LoVo (cell line): Measurements from ENCODE around the gene FAM222A.
A peak's percentile ranks its signal among the peaks of the same experiment; 100 is the strongest.
"Not testable (repeated sequence)": the region's sequence is repeated elsewhere in the genome, so short reads cannot be mapped to it uniquely, and the experiment has no call there.

ENCODE experiments used
- DNase-seq: peaks from one replicate; pipeline ENCODE4 v3.0.0-alpha.2; 2016; ENCODE audit warnings: low spot score

FAM222A gene

DNA sequence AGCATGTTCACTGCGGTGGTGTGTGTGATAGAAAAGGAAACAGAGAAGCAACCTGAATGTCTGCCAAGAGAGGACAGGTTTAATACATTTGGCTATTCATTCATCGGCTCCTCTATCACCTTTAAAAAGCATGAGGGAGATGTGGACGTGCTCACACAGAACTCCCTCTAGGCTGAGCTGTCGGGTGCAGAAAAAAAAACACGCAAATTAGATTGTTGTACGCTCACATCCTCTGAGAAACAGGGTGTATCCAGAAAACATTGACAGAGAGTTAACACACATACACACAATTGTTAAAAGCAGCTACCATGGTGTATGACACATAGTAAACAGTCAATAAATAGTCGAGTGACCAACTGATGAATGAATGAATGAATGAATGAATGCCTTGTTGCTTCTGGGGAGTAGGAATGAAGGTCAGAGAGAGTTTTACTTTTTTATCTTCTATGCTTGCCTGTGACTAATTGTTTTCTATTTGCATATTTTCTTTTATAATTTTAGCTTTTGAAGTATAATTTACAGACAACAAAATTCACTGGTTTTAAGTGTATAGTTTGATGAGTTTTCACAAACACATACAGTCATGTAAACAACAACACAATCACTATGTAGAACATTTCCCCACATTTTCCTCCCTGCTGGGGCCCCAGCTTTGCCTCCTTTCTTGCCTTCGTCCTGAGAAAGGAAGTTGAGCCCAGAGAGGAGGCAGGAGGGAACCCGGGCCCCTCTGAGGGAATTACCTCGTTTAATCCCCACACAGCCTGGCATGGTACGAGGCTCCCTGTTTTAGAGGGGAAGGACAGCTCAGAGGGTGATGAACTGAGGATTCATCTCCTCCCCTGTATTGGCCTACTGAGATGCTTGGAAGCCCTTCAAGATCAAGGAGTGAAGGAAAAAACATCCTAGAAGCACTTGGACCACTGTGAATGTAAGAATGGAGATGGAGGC, 19.7 kb upstream of the FAM222A start:
- DNase-seq: no peak

DNA sequence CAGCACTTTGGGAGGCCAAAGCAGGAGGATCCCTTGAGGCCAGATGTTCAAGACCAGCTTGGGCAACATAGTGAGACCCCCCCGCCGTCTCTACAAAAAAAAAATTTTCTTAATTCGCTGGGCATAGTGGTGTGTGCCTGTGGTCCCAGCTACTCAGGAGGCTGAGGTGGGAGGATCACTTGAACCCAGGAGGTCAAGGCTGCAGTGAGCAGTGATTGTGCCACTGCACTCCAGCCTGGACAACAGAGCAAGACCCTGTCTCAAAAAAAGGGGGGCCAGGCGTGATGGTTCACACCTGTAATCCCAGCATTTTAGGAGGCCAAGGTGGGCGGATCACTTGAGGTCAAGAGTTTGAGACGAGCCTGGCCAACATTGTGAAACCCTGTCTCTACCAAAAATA, 19.0 kb upstream of the FAM222A start:
- DNase-seq: not testable (repeated sequence)

DNA sequence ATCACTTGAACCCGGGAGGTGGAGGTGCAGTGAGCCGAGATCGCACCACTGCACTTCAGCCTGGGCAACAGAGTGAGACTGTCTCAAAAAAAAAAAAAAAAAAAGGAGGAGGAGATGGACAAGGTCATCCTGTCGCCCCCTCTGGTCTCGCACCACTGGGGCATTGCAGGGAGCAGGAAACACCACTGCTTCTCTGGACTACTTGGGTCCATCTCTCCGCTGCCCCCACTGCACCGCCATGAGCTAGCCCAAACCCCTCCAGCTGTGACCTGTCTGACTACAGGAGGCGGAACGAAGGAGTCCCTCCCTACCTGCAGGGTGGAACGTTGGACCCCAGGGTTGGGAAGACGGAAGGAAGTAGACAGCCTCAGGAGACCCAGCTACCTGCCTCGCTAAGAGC, 18.2 kb upstream of the FAM222A start:
- no peak for DNase-seq

DNA sequence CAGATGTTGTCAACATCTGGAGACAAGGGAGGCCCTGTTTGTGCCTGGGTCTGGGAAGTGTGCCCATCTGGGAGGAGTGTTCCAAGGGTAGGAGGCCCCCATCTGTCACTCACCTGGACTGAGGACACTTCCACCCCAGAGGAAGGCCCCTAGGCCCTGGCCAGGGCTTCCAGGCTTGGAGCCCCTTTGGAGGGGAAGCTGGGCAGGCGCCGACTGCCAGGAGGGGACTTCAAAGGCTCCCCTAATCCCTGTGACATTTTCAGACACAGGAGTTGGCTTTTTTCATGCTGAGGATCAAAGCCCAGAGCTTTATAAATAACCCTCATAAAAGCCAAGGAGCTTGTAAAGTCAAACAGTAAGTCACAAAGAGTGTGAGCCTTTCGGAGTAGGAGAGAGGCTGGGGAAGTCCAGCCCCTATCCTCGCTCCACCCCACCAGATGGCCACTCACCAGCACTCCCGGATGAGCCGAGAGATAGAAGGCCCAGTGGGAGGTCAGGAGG, 17.6 kb upstream of the FAM222A start:
- peak; percentile 86 for DNase-seq

DNA sequence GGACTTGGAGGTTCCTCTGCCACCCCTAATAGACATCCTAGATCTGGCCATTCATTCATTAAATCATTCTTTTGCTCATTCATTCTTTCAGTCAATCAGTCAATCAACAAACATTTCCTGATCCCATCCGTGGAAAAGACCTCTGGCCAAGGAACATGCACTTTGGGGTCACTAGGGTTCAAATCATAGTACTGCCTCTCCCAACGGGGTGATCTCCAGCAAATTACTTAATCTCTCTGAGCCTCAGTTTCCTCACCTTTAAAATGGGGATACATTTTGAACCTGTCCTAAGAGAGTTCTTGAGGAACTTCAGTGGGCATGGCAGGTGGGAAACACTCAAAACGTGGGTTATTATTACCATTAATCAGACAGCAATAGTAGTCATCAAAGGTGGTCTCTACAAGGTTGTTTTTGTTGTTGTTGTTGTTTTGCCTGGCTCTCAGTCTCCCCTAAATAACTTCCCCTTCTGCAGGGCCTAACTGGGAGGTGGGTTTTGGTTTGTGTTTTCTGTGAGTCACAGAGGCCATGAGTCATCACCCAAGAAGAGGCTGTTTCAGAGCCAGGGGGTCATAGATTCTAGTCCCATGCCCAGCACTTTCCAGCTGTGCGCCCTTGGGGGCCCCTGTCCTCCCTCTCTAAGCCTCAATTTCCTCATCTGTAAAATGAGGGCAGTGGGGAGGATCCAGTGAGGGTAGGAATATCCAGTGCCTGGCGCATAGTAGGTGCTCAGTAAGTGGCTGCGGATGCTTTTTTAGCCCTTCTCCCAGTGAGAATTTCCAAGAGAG, 16.9 kb upstream of the FAM222A start:
- DNase-seq: peak; percentile 33

DNA sequence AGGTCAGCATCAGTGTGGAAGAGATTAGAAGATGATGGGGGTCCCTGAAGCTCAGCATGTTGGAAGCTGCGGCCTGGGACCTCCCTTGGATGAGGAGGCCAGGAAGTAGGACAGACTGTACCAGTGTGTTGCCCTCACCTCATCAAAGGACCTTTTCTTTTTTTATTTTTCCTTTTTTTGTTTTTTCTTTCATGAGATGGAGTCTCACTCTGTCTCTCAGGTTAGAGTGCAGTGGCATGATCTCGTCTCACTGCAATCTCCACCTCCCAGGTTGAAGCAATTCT, 16.4 kb upstream of the FAM222A start:
- no peak for DNase-seq

DNA sequence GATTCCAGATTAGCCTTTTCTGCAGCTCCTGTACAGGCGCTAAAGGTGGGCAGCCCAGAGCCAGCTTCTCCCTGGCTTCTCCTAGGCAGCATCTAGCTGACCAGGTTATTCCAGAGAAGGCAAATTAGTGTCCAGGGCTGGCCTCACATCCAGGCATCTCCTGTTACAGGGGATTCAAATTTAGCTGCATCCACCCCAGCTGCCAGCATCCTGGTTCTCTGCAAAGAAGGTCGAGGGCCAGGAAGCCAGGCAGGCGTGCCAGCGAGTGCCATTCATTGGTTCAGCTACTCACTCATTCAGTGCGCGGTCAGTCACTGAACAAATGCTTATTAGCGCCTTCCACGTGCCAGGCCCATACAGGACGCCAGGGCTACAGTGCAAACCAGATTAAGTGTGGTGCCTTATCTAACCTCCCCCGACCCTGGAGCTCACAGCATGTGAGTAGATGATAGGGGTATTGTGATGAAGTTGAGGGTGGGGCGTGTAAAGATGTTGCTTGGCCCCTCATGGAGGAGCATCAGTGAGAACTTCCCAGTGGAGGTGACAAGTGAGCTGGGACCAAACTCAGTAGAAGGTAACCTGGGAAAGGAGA, 15.7 kb upstream of the FAM222A start:
- no peak for DNase-seq

DNA sequence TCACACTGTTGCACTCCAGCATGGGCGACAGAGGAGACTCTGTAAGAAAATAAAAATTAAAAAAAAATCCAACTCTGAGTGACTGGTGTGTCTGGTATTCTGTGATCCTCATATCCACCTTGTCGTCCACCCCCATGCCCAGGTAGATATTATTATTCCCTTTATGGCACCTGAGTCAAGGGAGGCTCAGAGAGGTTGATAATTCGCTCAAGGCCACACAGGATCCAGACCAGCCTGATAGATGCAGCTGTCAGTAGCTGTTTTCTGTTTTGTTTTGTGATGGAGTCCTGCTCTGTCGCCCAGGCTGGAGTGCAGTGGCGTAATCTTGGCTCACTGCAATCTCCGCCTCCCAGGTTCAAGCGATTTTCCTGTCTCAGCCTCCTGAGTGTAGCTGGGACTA, 14.8 kb upstream of the FAM222A start:
- DNase-seq: no peak

DNA sequence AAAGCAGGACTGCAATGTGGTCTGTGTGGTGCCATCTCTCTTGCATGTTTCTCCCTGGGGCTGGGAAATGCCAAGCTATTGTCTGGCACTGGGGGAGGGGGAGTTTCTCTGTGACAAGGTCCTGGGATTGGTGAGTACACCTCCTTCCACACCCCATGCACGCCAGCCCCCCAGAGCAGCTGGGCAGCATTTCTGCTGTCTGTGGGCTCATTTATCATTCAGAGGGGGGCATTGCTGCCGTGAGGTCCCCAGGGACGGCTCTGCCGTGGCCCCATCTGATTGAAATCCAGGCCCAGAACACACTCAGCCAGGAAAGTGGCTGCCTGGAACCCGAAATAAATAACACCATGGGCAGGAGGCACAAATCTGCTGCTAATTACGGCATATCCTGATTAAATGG, 12.6 kb upstream of the FAM222A start:
- no peak for DNase-seq

DNA sequence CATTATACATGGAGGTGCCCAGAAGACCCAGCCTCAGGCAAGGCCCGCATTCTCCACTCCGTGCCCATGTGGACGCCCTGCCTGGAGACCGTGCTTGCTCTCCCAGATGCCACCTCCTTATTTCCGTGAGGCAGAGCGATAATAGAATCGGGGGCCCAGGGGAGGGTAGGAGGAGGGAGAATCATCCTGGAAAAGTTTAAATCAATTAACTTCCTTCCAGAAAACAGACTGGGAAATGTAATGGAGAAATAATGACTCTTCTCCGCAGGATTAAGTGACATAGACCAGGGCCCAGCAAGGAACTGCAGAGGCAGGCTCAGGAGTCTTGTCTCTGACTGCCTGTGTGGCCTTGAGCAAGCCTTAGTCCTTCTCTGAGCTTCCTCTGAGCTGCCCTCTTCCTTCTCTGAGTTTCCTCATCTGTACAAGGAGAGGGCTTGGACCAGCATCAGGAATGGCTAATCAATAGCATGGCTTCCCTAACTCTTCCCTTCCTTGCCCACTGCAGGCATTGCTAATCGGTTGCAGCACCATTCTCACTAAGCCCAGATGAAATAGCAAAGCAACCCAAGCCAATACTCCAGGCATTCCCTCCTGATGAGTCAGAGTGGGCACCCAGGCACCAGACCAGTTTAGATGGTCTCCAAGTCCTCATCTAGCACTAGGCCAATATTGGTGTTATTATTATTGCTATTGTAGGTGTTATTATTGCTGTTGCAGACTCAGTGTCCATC, 11.3 kb upstream of the FAM222A start:
- no peak for DNase-seq

DNA sequence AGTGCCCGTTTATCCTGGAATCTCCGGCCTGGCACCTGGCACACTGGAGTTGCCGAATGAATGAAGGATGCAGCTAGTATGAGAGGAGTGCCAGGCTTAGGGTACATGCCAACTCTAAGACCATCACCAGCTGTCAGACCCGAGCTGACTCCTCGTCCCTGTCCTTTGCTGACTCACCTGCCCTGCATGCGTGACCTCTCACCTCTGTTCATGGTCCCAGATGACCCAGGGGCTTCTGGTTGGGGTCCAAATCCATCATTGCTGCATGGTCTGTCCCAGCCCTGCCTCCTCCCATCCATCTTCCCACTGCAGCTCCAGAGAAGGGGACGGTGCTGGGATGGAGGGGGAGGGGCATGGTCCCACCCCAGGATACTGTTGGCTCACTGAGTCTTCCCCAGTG, 9.9 kb upstream of the FAM222A start:
- DNase-seq: no peak

DNA sequence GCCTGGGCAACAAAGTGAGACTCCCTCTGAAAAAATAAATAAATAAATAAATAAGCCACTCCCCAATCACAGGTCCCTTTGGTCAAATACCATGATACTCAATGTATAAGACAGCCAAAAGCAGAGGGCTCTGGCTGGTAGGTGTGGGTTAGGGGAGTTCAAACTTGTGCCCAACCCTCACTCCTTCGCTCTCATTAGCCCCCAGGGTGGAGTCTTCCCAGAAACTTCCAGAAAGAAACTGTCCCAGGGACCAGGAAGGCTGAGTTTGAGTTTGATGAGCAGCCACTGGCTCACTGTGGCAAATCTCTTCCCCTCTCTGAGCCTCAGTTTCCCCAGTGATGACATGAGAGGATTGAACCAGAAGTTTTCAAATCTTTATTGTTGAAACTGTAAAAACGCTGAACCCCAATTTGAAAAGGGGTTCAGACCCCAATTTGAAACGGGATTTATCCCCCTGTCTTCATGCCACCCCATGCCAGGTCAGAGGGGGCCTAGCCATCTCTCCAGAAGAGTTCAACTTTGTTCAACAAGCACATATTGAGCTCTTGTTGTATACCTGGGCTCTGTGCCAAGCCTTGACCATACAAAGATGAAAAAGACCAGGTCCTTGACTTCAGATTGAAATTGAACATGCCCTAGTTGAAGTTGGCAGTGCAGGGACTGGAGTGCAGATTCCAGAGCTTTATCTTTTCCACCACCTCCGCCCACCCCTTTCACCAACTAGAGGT, 9.1 kb upstream of the FAM222A start:
- no peak for DNase-seq

DNA sequence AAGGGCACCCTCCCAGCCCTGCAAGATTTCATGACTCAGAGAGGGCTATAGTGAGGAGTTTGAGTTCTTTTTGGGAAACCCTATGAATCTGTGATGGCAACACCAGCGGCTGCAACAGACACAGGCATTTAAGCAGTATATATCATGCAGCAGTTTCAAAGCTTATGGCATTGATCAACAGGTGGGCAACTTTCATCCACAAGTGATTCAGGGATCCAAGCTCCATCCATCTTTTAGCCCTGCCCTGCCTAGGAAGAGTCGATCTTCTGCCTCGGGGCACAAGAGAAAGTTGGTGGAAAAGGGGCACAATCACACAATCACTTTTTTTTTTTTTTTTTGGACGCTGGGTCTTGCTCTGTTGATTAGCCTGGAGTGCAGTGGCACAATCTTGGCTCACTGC, 8.3 kb upstream of the FAM222A start:
- DNase-seq: no peak

DNA sequence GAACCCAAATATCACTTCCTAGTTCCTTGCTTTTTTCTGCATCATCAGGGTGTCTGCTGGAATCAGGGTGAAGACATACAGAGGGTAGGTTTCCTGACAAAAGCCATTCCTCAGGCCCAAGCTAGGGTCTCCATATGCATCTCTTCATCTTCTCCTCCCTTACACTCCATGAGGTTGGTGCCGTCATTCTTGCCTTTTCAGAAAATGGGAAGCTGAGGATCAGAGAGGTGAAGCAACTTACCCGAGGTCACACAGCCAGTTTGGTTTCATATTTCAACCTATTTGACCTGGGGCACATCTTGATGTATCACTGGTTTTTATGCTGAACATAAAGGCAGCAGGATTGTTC, 7.3 kb upstream of the FAM222A start:
- DNase-seq: no peak

DNA sequence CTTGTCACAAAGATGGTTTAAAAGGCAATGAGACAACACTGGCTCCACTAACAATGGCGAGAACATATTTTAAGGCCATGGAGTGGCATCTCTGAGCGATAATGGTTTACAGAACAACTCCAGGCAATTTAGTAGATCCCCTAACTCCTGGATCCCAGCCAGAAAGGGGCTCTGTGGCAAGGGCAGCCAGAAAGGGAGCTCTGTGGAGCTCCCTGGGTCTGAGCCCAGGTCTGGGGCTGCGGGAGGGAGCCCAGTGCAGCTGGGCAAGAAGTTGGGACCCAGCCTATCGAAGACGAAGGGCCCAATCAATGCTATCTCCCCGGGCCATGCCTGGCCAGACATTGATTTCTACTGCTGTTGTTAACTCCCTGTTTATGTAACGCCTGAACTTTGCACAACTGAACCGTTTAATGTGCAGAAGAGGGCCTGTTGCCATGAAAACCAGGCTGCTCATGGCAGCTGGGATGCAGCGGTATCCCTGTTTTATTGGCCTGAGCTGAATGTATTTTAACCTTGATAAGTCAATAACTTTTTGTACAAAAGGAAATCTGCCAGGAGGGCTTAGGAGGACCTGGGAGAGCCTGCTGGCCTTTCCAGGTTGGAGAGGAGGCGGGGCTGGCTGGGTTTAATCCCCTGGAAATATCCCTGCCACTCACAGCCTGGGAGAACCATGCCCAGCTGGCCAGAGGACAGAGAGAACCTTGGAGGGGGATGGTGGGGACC, 6.7 kb upstream of the FAM222A start:
- DNase-seq: no peak

DNA sequence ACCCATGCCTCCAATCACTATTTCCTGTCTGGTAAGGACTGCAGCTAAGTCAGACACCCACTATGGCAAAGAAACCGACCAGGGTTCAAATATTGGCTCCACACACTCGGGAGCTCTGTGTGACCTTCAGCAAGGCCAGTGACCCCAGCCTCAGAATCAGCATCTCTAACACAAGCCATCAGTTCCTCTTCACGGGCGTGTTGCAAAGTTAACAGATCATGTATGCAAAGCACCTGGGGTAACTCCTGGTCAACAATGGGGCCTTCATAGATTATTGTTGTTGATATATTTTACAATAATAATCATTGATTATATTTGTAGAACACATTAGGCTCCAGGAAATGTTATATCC, 6.2 kb upstream of the FAM222A start:
- no peak for DNase-seq

DNA sequence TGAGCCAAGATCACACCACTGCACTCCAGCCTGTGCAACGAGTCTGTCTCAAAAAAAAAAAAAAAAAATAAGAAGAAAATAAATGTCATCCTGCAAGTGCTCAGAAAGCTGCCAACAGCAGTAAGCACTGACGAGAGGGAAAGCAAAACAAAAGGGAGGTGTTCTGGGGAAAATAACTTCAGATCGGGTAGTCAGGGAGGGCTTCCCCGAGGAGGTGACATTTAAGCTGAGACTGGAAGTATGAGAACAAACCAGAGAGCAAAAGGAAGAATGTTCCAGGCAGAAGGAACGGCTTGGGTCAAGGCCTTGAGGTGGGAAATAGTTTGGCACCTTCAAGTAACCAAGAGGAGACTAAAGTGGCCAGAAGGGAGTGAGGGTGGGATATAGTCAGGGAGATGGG, 4.7 kb upstream of the FAM222A start:
- no peak for DNase-seq

DNA sequence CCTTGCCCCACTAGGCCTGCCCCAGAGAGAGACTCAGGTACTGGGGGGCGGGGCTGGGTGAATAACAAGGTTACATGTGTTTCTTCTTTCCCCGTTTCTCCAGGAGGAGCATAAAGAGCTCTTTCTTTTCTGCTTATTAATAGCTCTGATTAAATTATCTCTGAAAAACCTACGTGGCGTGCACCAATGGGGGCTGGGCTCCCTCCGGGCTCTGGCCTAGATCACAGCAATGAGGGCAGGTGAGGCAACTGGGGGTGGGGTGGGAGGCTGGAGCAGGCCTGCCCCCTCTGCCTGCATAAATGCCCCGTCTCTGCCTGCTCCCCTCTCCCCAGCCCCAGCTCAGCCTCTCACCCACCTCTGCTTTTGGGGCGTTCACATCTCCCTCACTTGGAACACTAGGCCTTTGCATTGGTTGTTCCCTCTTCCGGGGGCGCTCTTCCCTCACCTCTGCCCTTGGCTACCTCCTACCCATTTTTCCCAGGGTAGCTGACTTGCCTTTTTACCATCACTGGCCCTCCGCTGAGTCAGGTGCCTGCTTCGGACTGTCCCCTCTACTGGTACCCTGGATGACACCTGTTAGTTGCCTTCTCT, 4.1 kb upstream of the FAM222A start:
- DNase-seq: no peak

DNA sequence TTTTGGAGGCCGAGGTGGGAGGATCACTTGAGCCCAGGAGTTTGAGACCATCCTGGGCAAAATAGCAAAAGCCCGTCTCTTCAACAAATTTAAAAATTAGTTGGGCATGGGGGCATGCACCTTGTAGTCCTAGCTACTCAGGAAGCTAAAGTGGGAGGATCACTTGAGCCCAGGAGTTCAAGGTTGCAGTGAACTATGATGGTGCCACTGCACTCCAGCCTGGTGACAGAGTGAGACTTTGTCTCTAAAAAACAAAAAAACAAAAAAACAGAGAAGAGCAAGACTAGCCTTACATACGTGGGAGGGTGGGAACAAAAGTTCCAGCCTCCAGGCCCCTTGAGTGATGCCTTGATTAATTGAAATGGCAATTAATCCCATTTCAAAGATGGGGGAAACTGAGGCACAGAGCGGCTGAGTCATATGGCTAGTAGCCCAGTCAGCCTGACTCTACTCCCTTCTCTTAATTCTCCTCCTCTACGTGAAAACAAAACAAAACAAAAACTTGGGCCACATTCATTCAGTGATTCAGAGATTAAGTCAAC, 3.3 kb upstream of the FAM222A start:
- no peak for DNase-seq
